Stomach (tissue), 4 donors: ENCODE measurements around the gene CTDSPL2.

Experiments used
- EP300 ChIP-seq: sonication (generic); formaldehyde crosslinking; IDR thresholded peaks from one replicate; pipeline ENCODE4 v1.6.1; 2017; ENCODE audit warnings: antibody characterized with exemption
- POLR2AphosphoS5 ChIP-seq, 3 donors: sonication (generic); formaldehyde crosslinking; IDR thresholded peaks; one replicate each; pipeline ENCODE4 v1.6.1; 2016; ENCODE audit warnings: antibody characterized with exemption in 3 of 3
- TF ChIP-seq, protein P1 (sequence below), 7 experiments: fragments of 450-650 bp in 4 of 7; fragments of 200-600 bp in 3 of 7; sonication (generic) in 3 of 7; IDR thresholded peaks; one replicate each; pipeline ENCODE4 v1.5.1; 2016 to 2019; ENCODE audit warnings: antibody characterized with exemption in 7 of 7, control low read depth in 2 of 7, mild to moderate bottlenecking in 1 of 7

- TF ChIP-seq EP300 (no peak), POLR2AphosphoS5 (IDR thresholded peaks at IDR 0.05) (no peak)
- TF ChIP-seq, protein P1, sequence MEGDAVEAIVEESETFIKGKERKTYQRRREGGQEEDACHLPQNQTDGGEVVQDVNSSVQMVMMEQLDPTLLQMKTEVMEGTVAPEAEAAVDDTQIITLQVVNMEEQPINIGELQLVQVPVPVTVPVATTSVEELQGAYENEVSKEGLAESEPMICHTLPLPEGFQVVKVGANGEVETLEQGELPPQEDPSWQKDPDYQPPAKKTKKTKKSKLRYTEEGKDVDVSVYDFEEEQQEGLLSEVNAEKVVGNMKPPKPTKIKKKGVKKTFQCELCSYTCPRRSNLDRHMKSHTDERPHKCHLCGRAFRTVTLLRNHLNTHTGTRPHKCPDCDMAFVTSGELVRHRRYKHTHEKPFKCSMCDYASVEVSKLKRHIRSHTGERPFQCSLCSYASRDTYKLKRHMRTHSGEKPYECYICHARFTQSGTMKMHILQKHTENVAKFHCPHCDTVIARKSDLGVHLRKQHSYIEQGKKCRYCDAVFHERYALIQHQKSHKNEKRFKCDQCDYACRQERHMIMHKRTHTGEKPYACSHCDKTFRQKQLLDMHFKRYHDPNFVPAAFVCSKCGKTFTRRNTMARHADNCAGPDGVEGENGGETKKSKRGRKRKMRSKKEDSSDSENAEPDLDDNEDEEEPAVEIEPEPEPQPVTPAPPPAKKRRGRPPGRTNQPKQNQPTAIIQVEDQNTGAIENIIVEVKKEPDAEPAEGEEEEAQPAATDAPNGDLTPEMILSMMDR (IDR thresholded peaks at IDR 0.05): no peak
These were observed 32.9 kb upstream of the CTDSPL2 start for GRCh38 chr15:44394562-44394961.
